ENCODE results near the gene CEMIP. TPM values are rescaled to one million over a fixed set of nuclear protein-coding genes. Genes with fewer than 3 reads are reported as not detected.
A peak's percentile ranks its signal among the peaks of the same experiment; 100 is the strongest.

Gene CEMIP
- polyA plus RNA-seq, 3 donors, result not detected

- WGBS (ENCODE audit: insufficient coverage), result 96% methylated on average over 6 of the region's 6 CpGs
- Mint-ChIP-seq H3K4me3 (no peak overlapping the region), H3K4me1 (peaks cover 14% of the 10 kb centered on the region), H3K27me3 (ENCODE audit: low read depth in 3 of 3) (peaks cover 0 to 3% (median 0%) of the 10 kb centered on the region in 3 donors), H3K27ac (peak overlapping the region in 1 of 7 donors; percentile 17), H3K36me3 (no peaks in the 10 kb centered on the region), H3K9me3 (peaks cover 0 to 3% (median 0%) of the 10 kb centered on the region in 7 donors)
- TF ChIP-seq CTCF (IDR thresholded peaks at IDR 0.05), result no peak
- Histone ChIP-seq H3K79me2 (ENCODE audit: insufficient read depth, low read length) (no peaks in the 10 kb centered on the region), H3K4me1 (ENCODE audit: control insufficient read depth in 1 of 2, insufficient read depth in 2 of 2, low read length in 2 of 2) (peaks cover 5 to 7% of the 10 kb centered on the region in 2 donors), H3K4me3 (replicated peaks in 1 of 3; ENCODE audit: low read depth in 2 of 3, low read length in 3 of 3) (no peak overlapping the region), H2AFZ (ENCODE audit: insufficient read depth, low read depth, low read length, poor library complexity, severe bottlenecking) (no peak overlapping the region), H3K9me3 (replicated peaks in 1 of 2; ENCODE audit: control insufficient read depth in 1 of 2, insufficient read depth in 1 of 2, low read length in 2 of 2) (no peaks in the 10 kb centered on the region), H3K27ac (ENCODE audit: low read depth in 1 of 2, low read length in 2 of 2) (no peak overlapping the region), H3K9ac (ENCODE audit: insufficient read depth, low read length, poor library complexity, severe bottlenecking) (no peak overlapping the region), H3K27me3 (ENCODE audit: control insufficient read depth in 2 of 2, insufficient read depth in 2 of 2, low read length in 2 of 2) (no peaks in the 10 kb centered on the region), H3K4me2 (replicated peaks; ENCODE audit: extremely low read depth, low read length, poor library complexity, severe bottlenecking) (no peak overlapping the region), H4K20me1 (ENCODE audit: insufficient read depth, low read length) (no peaks in the 10 kb centered on the region), H3K36me3 (replicated peaks in 1 of 2; ENCODE audit: control insufficient read depth in 1 of 2, insufficient read depth in 2 of 2, low read length in 2 of 2) (no peaks in the 10 kb centered on the region)
- no peak for DNase-seq
- intact Hi-C loops (cut with micrococcal nuclease), result no loop called here
Measured at GRCh38 chr15:80823120-80823519, 44.0 kb downstream of the CEMIP start.

- H3K4me1 Mint-ChIP-seq, result peaks cover 9% of the 10 kb centered on the region
- Histone ChIP-seq H2AFZ (ENCODE audit: insufficient read depth, low read depth, low read length, poor library complexity, severe bottlenecking) (no peak overlapping the region), H3K27me3 (ENCODE audit: control insufficient read depth in 2 of 2, insufficient read depth in 2 of 2, low read length in 2 of 2) (no peaks in the 10 kb centered on the region), H3K27ac (ENCODE audit: low read depth in 1 of 2, low read length in 2 of 2) (no peak overlapping the region), H3K4me2 (replicated peaks; ENCODE audit: extremely low read depth, low read length, poor library complexity, severe bottlenecking) (no peak overlapping the region), H3K36me3 (replicated peaks in 1 of 2; ENCODE audit: control insufficient read depth in 1 of 2, insufficient read depth in 2 of 2, low read length in 2 of 2) (no peaks in the 10 kb centered on the region), H3K4me1 (ENCODE audit: control insufficient read depth in 1 of 2, insufficient read depth in 2 of 2, low read length in 2 of 2) (peaks cover 2 to 3% of the 10 kb centered on the region in 2 donors), H3K79me2 (ENCODE audit: insufficient read depth, low read length) (no peaks in the 10 kb centered on the region), H4K20me1 (ENCODE audit: insufficient read depth, low read length) (no peaks in the 10 kb centered on the region), H3K9me3 (replicated peaks in 1 of 2; ENCODE audit: control insufficient read depth in 1 of 2, insufficient read depth in 1 of 2, low read length in 2 of 2) (no peaks in the 10 kb centered on the region), H3K9ac (ENCODE audit: insufficient read depth, low read length, poor library complexity, severe bottlenecking) (no peak overlapping the region), H3K4me3 (replicated peaks in 1 of 3; ENCODE audit: low read depth in 2 of 3, low read length in 3 of 3) (no peak overlapping the region)
- no peaks in the 10 kb centered on the region for H3K36me3 Mint-ChIP-seq
- intact Hi-C loops (cut with micrococcal nuclease), result no loop called here
- H3K27ac Mint-ChIP-seq, result no peak overlapping the region
- 80% methylated on average over 1 of the region's 4 CpGs for WGBS (ENCODE audit: insufficient coverage)
- H3K4me3 Mint-ChIP-seq, result no peak overlapping the region
- no peak for TF ChIP-seq CTCF (IDR thresholded peaks at IDR 0.05)
- DNase-seq, result no peak
- peaks cover 0 to 3% (median 0%) of the 10 kb centered on the region in 3 donors for H3K27me3 Mint-ChIP-seq (ENCODE audit: low read depth in 3 of 3)
- H3K9me3 Mint-ChIP-seq, result peaks cover 0 to 3% (median 0%) of the 10 kb centered on the region in 7 donors
Measured at GRCh38 chr15:80823995-80824394, 44.8 kb downstream of the CEMIP start.
